ENCODE results near the gene SMIM3. TPM values are rescaled to one million over a fixed set of nuclear protein-coding genes. Genes with fewer than 3 reads are reported as not detected.
"Not testable (repeated sequence)": the region's sequence is repeated elsewhere in the genome, so short reads cannot be mapped to it uniquely, and the experiment has no call there.

SMIM3 gene
- total and polyA plus RNA-seq, 2 experiments from 2014 or later, result 6.2 to 7.6 TPM

GRCh38 chr5:150789943-150790611 is 11.5 kb downstream of the SMIM3 start:
- Histone ChIP-seq H3K9me2 (ENCODE audit: insufficient read depth) (no peaks in the 10 kb centered on the region), H3K27ac (ENCODE audit: low read depth) (no peak overlapping the region), H3K4me3 (no peak overlapping the region), H3K4me2 (no peak overlapping the region), H4K20me1 (replicated peaks; ENCODE audit: insufficient read depth) (peaks cover 3% of the 10 kb centered on the region; the same call in 1 of the 2 replicates), H3K36me3 (ENCODE audit: insufficient read depth) (0 out of 2 replicates have a peak, but pooled peaks cover 2% of the 10 kb centered on the region), H2AFZ (no peak overlapping the region), H3K27me3 (ENCODE audit: insufficient read depth) (no peaks in the 10 kb centered on the region), H3K79me2 (replicated peaks; ENCODE audit: insufficient read depth) (peaks cover 11% of the 10 kb centered on the region; the same call in 1 of the 2 replicates), H3F3A (replicated peaks; ENCODE audit: low read depth) (no peaks in the 10 kb centered on the region), H3K4me1 (ENCODE audit: insufficient read depth) (0 out of 2 replicates have a peak, but pooled peaks cover 5% of the 10 kb centered on the region)
- H3K4me3 Mint-ChIP-seq, result no peak overlapping the region
- ATAC-seq (peak; percentile 60), DNase-seq (ENCODE audit: low spot score) (peak; percentile 11)
- no peak overlapping the region; the same call in 1 of the 2 replicates for H3K27ac Mint-ChIP-seq
- peaks cover 13% of the 10 kb centered on the region; the same call in 2 of the 3 replicates for H3K4me1 Mint-ChIP-seq
- peaks cover 7% of the 10 kb centered on the region; the same call in 2 of the 3 replicates for H3K36me3 Mint-ChIP-seq (ENCODE audit: low read depth)
- peaks cover 2% of the 10 kb centered on the region for H3K27me3 Mint-ChIP-seq (ENCODE audit: insufficient read depth, low read depth, poor library complexity)
- TF ChIP-seq ZNF114 (CRISPR knock-in tag; IDR thresholded peaks at IDR 0.05), result no peak
- no peak for TF ChIP-seq NANOG (IDR thresholded peaks at IDR 0.05; ENCODE audit: borderline replicate concordance)
- peaks cover 6% of the 10 kb centered on the region; the same call in 2 of the 3 replicates for H3K9me3 Mint-ChIP-seq

GRCh38 chr5:150791536-150791935 is 13.0 kb downstream of the SMIM3 start:
- no peaks in the 10 kb centered on the region for H3K9me2 ChIP-seq (ENCODE audit: insufficient read depth)
- peaks cover under 1% of the 10 kb centered on the region; the same call in 1 of the 2 replicates for H3K79me2 ChIP-seq (replicated peaks; ENCODE audit: insufficient read depth)
- Mint-ChIP-seq H3K27me3 (ENCODE audit: insufficient read depth, low read depth, poor library complexity) (peaks cover 2% of the 10 kb centered on the region), H3K4me3 (no peak overlapping the region), H3K27ac (no peak overlapping the region), H3K4me1 (peaks cover 13% of the 10 kb centered on the region; the same call in 2 of the 3 replicates), H3K9me3 (no peaks in the 10 kb centered on the region), H3K36me3 (ENCODE audit: low read depth) (no peaks in the 10 kb centered on the region)
- H3F3A ChIP-seq (replicated peaks; ENCODE audit: low read depth), result no peaks in the 10 kb centered on the region
- H3K27me3 ChIP-seq (ENCODE audit: insufficient read depth), result no peaks in the 10 kb centered on the region
- DNase-seq (ENCODE audit: low spot score), result no peak
- peaks cover 3% of the 10 kb centered on the region; the same call in 1 of the 2 replicates for H4K20me1 ChIP-seq (replicated peaks; ENCODE audit: insufficient read depth)
- H3K4me3 ChIP-seq, result no peak overlapping the region
- H3K4me1 ChIP-seq (ENCODE audit: insufficient read depth), result 0 out of 2 replicates have a peak, but pooled peaks cover 5% of the 10 kb centered on the region
- ATAC-seq, result no peak
- H3K27ac ChIP-seq (ENCODE audit: low read depth), result no peak overlapping the region
- H3K4me2 ChIP-seq, result no peak overlapping the region
- no peaks in the 10 kb centered on the region for H3K36me3 ChIP-seq (ENCODE audit: insufficient read depth)
- H2AFZ ChIP-seq, result no peak overlapping the region
- no peak for TF ChIP-seq POLR2AphosphoS5 (IDR thresholded peaks at IDR 0.05; ENCODE audit: low read depth)
- no peak for TF ChIP-seq EZH2 (IDR thresholded peaks at IDR 0.05; ENCODE audit: low read depth, unreplicated experiment)
- TF ChIP-seq EZH2phosphoT487 (IDR thresholded peaks at IDR 0.05; ENCODE audit: unreplicated experiment), result no peak
- TF ChIP-seq JUNB (IDR thresholded peaks at IDR 0.05; ENCODE audit: unreplicated experiment), result no peak
- no peak for TF ChIP-seq ZNF331 (CRISPR knock-in tag; IDR thresholded peaks at IDR 0.05; ENCODE audit: low read depth)
- no peak for TF ChIP-seq STAT1 (IDR thresholded peaks at IDR 0.05; ENCODE audit: unreplicated experiment)
- TF ChIP-seq ETS1 (IDR thresholded peaks at IDR 0.05), result no peak
- no peak for TF ChIP-seq ZNF114 (CRISPR knock-in tag; IDR thresholded peaks at IDR 0.05)
- TF ChIP-seq CREB1 (CRISPR knock-in tag; IDR thresholded peaks at IDR 0.05; ENCODE audit: low read depth), result no peak
- TF ChIP-seq CTCF (conservative IDR thresholded peaks at IDR 0.05; ENCODE audit: low read depth in 2 of 2), result no peak

- not testable (repeated sequence) for H3K4me3 ChIP-seq; H3K36me3 ChIP-seq (ENCODE audit: insufficient read depth); H3K27ac ChIP-seq (ENCODE audit: low read depth); H3K36me3 Mint-ChIP-seq (ENCODE audit: low read depth); ATAC-seq; H3K4me3 Mint-ChIP-seq; H3K27me3 ChIP-seq (ENCODE audit: insufficient read depth); H4K20me1 ChIP-seq (replicated peaks; ENCODE audit: insufficient read depth); H3K27me3 Mint-ChIP-seq (ENCODE audit: insufficient read depth, low read depth, poor library complexity); H3K9me2 ChIP-seq (ENCODE audit: insufficient read depth); DNase-seq (ENCODE audit: low spot score); H3K4me1 ChIP-seq (ENCODE audit: insufficient read depth); H3K9me3 Mint-ChIP-seq; H3K4me2 ChIP-seq; H2AFZ ChIP-seq; H3K79me2 ChIP-seq (replicated peaks; ENCODE audit: insufficient read depth); H3K27ac Mint-ChIP-seq; H3F3A ChIP-seq (replicated peaks; ENCODE audit: low read depth)
- peaks cover 11% of the 10 kb centered on the region; the same call in 2 of the 3 replicates for H3K4me1 Mint-ChIP-seq
Observed at GRCh38 chr5:150793423-150793888, 14.9 kb downstream of the SMIM3 start.

Measured in GM23338 (cell line).